ENCODE data around the gene CHRM2.

GRCh38 chr7:136877990-136878389 is 9.5 kb downstream of the CHRM2 start:
- TF ChIP-seq CTCF (IDR thresholded peaks at IDR 0.05; ENCODE audit: low read depth, low read length, poor library complexity, severe bottlenecking) (no peak), EZH2phosphoT487 (IDR thresholded peaks at IDR 0.05; ENCODE audit: borderline replicate concordance, low read length) (no peak)
